OCI-LY3 (cell line): ENCODE results near the gene TPP1.

Experiments used
- H2AFZ ChIP-seq: fragments of 200-600, 300-600 bp; shearing (Covaris generic); 2 replicates; pipeline ENCODE4 v1.6.0; 2014; ENCODE audit warnings: antibody characterized with exemption, low read depth, low read length
- H3K27ac ChIP-seq: fragments of 200-600, 300-600 bp; sonication (generic); 2 replicates; pipeline ENCODE4 v1.5.1; 2014; ENCODE audit warnings: mild to moderate bottlenecking, low read length, moderate library complexity, mixed read lengths
- H3K27me3 ChIP-seq: fragments of 200-600, 300-600 bp; sonication (generic); 2 replicates; pipeline ENCODE4 v1.6.1; 2014; ENCODE audit warnings: low read depth, low read length, mixed read lengths
- H3K36me3 ChIP-seq: fragments of 200-600, 300-600 bp; sonication (generic); replicated peaks from 2 replicates; pipeline ENCODE3; 2014; ENCODE audit warnings: low read depth, low read length, mixed read lengths
- H3K4me1 ChIP-seq: fragments of 300-600, 200-600 bp; sonication (generic); 2 replicates; pipeline ENCODE4 v1.6.1; 2014; ENCODE audit warnings: low read length, mixed read lengths
- H3K4me2 ChIP-seq: fragments of 200-600, 300-600 bp; sonication (generic); 2 replicates; pipeline ENCODE4 v1.6.1; 2014; ENCODE audit warnings: low read length, mixed read lengths
- H3K4me3 ChIP-seq: fragments of 300-600, 200-600 bp; sonication (generic); 2 replicates; pipeline ENCODE4 v1.5.1; 2014; ENCODE audit warnings: antibody characterized with exemption, mild to moderate bottlenecking, low read length, moderate library complexity
- H3K79me2 ChIP-seq: fragments of 300-600, 200-600 bp; shearing (Covaris generic); 2 replicates; pipeline ENCODE4 v1.6.1; 2014; ENCODE audit warnings: mild to moderate bottlenecking, low read length, mixed read lengths
- H3K9ac ChIP-seq: fragments of 300-600, 200-600 bp; shearing (Covaris generic); 2 replicates; pipeline ENCODE4 v1.6.0; 2014; ENCODE audit warnings: mild to moderate bottlenecking, low read length, moderate library complexity
- H3K9me3 ChIP-seq: fragments of 200-600, 300-600 bp; shearing (Covaris generic); 2 replicates; pipeline ENCODE4 v1.6.1; 2014; ENCODE audit warnings: low read length, mixed read lengths; ENCODE audit not compliant: insufficient read depth
- H4K20me1 ChIP-seq: fragments of 200-600, 300-600 bp; sonication (generic); 2 replicates; pipeline ENCODE4 v1.6.1; 2016; ENCODE audit warnings: low read length, mixed read lengths; ENCODE audit not compliant: insufficient read depth
- EZH2phosphoT487 ChIP-seq: fragments of 200-600 bp; shearing (Covaris generic); IDR thresholded peaks from 2 replicates; pipeline ENCODE4 v1.6.1; 2018; ENCODE audit warnings: antibody characterized with exemption, mixed run types, low read depth
- TF ChIP-seq, protein P1 (sequence below): fragments of 200-600, 300-600 bp; sonication (generic); IDR thresholded peaks from 2 replicates; pipeline ENCODE4 v1.5.1; 2014; ENCODE audit warnings: antibody characterized with exemption, low read length, low read depth

The TPP1 gene

DNA sequence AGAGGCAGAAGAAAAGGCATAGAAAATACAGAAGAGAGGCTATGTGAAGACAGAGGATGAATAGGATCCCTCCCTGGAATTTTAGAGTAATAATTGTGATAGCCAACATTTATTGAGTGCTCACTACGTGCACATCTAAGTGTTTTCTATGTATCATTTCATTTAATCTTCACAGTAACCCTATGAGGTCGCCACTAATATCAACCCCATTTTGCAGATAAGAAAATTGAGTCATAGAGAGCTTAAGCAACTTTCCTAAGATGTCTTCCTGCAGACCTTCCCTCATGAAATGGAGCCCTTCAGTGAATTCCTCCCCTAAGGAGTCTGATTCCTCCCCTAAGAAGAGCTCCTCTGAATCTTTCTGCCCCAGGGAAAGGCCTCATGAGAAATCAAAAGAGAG, 53.9 kb downstream of the TPP1 start:
- Histone ChIP-seq H4K20me1 (no peaks in the 10 kb centered on the region), H3K27me3 (no peaks in the 10 kb centered on the region), H3K36me3 (no peaks in the 10 kb centered on the region), H3K9me3 (no peaks in the 10 kb centered on the region), H3K27ac (no peak overlapping the region), H3K9ac (no peak overlapping the region), H3K79me2 (no peaks in the 10 kb centered on the region), H3K4me2 (no peak overlapping the region), H3K4me3 (no peak overlapping the region), H3K4me1 (no peaks in the 10 kb centered on the region), H2AFZ (no peak overlapping the region)
- TF ChIP-seq EZH2phosphoT487: no peak
- TF ChIP-seq, protein P1, sequence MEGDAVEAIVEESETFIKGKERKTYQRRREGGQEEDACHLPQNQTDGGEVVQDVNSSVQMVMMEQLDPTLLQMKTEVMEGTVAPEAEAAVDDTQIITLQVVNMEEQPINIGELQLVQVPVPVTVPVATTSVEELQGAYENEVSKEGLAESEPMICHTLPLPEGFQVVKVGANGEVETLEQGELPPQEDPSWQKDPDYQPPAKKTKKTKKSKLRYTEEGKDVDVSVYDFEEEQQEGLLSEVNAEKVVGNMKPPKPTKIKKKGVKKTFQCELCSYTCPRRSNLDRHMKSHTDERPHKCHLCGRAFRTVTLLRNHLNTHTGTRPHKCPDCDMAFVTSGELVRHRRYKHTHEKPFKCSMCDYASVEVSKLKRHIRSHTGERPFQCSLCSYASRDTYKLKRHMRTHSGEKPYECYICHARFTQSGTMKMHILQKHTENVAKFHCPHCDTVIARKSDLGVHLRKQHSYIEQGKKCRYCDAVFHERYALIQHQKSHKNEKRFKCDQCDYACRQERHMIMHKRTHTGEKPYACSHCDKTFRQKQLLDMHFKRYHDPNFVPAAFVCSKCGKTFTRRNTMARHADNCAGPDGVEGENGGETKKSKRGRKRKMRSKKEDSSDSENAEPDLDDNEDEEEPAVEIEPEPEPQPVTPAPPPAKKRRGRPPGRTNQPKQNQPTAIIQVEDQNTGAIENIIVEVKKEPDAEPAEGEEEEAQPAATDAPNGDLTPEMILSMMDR: no peak

DNA sequence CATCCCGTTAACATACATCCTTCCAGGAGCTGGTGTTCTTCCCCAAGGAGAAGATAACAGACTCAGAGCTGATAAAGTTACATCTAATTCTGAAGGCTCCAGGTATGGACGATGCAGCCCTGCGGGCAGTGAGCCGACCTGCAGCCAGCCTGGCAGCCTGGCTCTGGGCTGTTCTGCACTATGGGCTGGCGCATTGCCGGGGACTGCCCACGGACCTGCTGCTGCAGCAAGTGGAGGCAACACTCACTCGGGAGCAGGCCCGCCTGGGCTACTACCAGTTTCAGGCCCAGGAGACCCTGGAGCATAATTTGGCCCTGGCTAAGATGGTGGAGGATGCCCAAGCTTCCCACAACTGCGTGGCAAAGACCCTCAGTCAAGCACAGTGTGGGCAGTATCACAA, 55.6 kb downstream of the TPP1 start:
- no peak overlapping the region for H3K4me2 ChIP-seq
- H4K20me1 ChIP-seq: no peaks in the 10 kb centered on the region
- H3K4me3 ChIP-seq: no peak overlapping the region
- H3K36me3 ChIP-seq: no peaks in the 10 kb centered on the region
- H3K27me3 ChIP-seq: no peaks in the 10 kb centered on the region
- TF ChIP-seq EZH2phosphoT487: no peak
- TF ChIP-seq, protein P1: no peak
- no peaks in the 10 kb centered on the region for H3K79me2 ChIP-seq
- no peak overlapping the region for H3K9ac ChIP-seq
- H2AFZ ChIP-seq: no peak overlapping the region
- no peak overlapping the region for H3K27ac ChIP-seq
- no peaks in the 10 kb centered on the region for H3K4me1 ChIP-seq
- H3K9me3 ChIP-seq: no peaks in the 10 kb centered on the region

DNA sequence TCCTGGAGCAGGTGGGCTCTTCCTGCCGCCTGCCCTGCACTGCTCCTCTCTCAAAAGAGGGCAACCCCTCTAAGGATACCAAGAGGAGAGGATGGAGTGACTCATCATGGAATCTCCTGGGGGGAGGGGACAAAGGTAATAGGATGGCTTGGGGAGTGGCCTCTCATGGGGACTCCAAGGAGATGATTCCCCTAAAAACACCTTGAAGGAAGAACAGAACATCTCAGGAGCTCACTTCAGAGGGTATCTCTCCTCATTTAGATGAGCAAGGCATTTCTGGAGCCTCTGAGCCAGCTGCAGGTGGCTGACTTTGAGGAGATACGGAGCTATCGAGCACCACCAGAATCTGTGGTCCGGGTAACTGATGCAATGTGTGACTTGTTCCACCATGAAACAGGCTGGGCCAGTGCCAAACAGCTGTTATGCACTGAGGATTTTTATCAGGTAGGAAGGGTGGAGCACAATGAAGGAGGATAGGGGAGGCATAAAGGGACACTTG, 56.1 kb downstream of the TPP1 start:
- Histone ChIP-seq H4K20me1 (no peaks in the 10 kb centered on the region), H3K79me2 (no peaks in the 10 kb centered on the region), H3K4me2 (no peak overlapping the region), H3K36me3 (no peaks in the 10 kb centered on the region), H3K27me3 (no peaks in the 10 kb centered on the region), H3K4me1 (no peaks in the 10 kb centered on the region), H2AFZ (no peak overlapping the region), H3K27ac (no peak overlapping the region), H3K9me3 (no peaks in the 10 kb centered on the region), H3K9ac (no peak overlapping the region), H3K4me3 (no peak overlapping the region)
- no peak for TF ChIP-seq EZH2phosphoT487
- TF ChIP-seq, protein P1: no peak
